Muscle of leg (tissue), 11 donors: Measurements from ENCODE around the gene GALNT17. TPM values are rescaled to one million over a fixed set of nuclear protein-coding genes. Genes with fewer than 3 reads are reported as not detected.

ENCODE experiments used
- DNase-seq: peaks from one replicate; pipeline ENCODE4 v3.0.0; 2013
- H3K27ac ChIP-seq: one replicate; pipeline ENCODE4 v1.5.1; 2013; ENCODE audit warnings: mild to moderate bottlenecking, low read length, control low read depth
- H3K27me3 ChIP-seq: one replicate; pipeline ENCODE4 v1.6.1; 2013; ENCODE audit warnings: low read length; ENCODE audit not compliant: control insufficient read depth, insufficient read depth
- H3K36me3 ChIP-seq: one replicate; pipeline ENCODE4 v1.6.1; 2013; ENCODE audit warnings: low read length; ENCODE audit not compliant: control insufficient read depth, insufficient read depth
- H3K4me1 ChIP-seq: one replicate; pipeline ENCODE4 v1.6.1; 2013; ENCODE audit warnings: low read length; ENCODE audit not compliant: control insufficient read depth, insufficient read depth
- H3K4me3 ChIP-seq: one replicate; pipeline ENCODE4 v1.5.1; 2013; ENCODE audit warnings: low read length, control low read depth
- H3K9me3 ChIP-seq: replicated peaks from 2 replicates; pipeline ENCODE4 v1.6.1; 2013; ENCODE audit warnings: low read depth, low read length; ENCODE audit not compliant: control insufficient read depth
- WGBS: methylation state at CpG from one replicate; pipeline ENCODE4 v1.1.5; 2013; ENCODE audit warnings: missing lambda C conversion rate; ENCODE audit not compliant: insufficient coverage; 5-methylcytosine and 5-hydroxymethylcytosine counted together
- polyA plus RNA-seq, 8 donors: library from polyadenylated mRNA; unstranded; fragments of 120-200 nt; gene quantifications; one replicate each; pipeline versions ENCODE4 v1.2.1 to v1.2.3, GENCODE V29; 2013; ENCODE audit warnings: inconsistent platforms in 1 of 8, low replicate concordance in 1 of 8; ENCODE audit not compliant: insufficient read length in 8 of 8, insufficient read depth in 1 of 8
- total RNA-seq: library from RNA; stranded (reverse); fragments of 120-200 nt; gene quantifications from one replicate; pipeline ENCODE4 v1.2.4, GENCODE V29; 2013

GALNT17 gene
- total and polyA plus RNA-seq, 9 donors = 22.5 to 40.0 (median 29.5) TPM

DNA sequence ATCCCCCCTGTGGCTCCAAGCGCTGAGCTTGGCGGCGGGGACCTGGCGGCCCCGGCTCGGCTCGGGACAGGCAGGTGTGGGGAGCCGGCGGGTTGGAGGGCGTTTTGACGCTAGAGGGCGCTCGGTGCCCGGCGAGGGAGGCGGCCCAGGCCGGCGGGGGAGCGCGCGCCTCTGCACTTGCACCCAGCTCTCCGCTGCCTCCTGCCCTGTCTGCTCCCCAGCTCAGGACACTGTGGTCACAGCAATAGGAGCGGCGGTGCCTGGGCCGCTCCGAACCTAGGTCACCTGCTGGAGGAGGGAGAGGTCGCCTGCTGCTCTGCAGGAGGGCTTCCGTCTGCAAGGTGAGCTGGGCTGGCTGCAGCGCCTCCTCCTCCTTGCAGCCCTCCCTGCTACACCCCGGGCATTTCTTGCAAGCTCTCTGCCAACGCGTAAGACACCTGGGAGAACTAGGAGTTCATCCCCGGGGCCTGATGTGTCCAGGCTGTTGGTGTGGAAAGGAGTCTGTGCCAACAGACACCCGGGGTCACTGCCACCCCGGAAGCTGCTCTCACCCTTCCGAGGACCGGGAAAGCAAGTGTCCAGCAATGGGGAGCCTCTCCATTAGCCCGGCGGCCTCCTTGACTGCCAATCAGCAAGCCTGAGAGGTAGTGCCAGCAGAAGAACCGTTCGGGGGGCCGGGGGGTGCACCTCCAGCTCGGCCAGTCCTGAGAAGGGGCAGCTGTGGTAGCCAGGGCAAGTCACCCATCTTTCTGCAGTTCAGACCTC is 620.4 kb downstream of the GALNT17 start:
- Histone ChIP-seq H3K4me1 (peaks cover 11% of the 10 kb centered on the region), H3K4me3 (no peak overlapping the region), H3K27ac (no peak overlapping the region), H3K9me3 (no peaks in the 10 kb centered on the region), H3K27me3 (peaks cover 26% of the 10 kb centered on the region), H3K36me3 (no peaks in the 10 kb centered on the region)
- WGBS = 15% methylated on average over 40 of the region's 43 CpGs
- no peak for DNase-seq

DNA sequence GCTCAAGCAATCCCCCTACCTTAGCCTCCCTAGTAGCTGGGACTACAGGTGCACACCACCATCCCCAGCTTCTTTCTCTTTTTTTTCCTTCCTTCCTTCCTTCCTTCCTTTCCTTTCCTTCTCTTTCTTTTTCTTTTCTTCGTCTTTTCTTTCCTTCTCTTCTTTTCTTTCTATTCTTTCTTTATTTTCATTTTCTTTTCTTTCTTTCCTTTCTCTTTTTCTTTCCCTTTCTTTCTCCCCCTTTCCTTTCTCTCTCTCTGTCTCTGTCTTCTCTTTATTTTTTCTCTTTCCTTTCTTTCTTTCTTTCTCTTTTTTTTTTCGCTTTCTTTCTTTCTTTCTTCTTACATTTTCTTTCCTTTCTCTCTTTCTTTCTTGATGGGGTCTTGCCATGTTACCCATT is 621.3 kb downstream of the GALNT17 start:
- WGBS = 100% methylated on average over 1 of the region's 2 CpGs
- H3K4me1 ChIP-seq = peaks cover 11% of the 10 kb centered on the region
- H3K27me3 ChIP-seq = peaks cover 26% of the 10 kb centered on the region
- H3K36me3 ChIP-seq = no peaks in the 10 kb centered on the region
- no peak overlapping the region for H3K27ac ChIP-seq
- no peaks in the 10 kb centered on the region for H3K9me3 ChIP-seq
- no peak for DNase-seq
- H3K4me3 ChIP-seq = no peak overlapping the region

DNA sequence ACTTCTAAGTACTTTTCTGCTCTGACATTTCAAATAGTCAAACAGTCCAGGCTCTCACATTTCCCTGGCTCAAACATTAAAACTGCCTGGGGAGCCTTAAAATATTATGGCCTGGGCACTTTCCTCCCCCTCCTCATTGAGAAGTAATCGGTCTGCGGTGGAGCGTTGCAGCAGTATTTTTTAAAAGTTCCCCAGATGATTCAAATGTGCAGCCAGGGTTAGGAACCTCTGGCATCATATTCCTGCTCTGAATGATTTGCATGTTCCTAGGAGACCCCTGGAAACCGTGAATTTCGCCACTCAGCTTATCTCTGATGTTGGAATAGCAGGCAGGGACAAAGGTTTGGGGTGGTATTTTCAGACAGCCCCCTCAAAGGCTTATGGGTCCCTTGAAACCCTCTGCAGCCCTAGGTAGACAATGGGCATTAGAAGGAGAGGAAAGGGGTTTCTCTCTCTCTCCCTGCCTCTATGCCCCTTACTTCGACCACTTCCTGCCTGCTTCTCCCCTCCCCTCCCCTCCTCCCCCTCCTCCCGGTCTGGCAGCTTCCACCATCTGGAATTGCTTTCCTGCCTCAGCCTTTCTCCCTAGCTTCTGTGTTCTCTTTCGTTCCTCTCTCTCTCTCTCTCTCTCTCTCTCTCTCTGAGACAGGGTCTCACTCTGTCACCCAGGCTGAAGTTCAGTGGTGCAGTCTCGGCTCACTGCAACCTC is 622.2 kb downstream of the GALNT17 start:
- Histone ChIP-seq H3K4me3 (no peak overlapping the region), H3K27ac (no peak overlapping the region), H3K27me3 (peaks cover 26% of the 10 kb centered on the region), H3K9me3 (no peaks in the 10 kb centered on the region), H3K4me1 (peaks cover 11% of the 10 kb centered on the region), H3K36me3 (no peaks in the 10 kb centered on the region)
- no peak for DNase-seq
- 11% methylated on average over 4 of the region's 9 CpGs for WGBS

DNA sequence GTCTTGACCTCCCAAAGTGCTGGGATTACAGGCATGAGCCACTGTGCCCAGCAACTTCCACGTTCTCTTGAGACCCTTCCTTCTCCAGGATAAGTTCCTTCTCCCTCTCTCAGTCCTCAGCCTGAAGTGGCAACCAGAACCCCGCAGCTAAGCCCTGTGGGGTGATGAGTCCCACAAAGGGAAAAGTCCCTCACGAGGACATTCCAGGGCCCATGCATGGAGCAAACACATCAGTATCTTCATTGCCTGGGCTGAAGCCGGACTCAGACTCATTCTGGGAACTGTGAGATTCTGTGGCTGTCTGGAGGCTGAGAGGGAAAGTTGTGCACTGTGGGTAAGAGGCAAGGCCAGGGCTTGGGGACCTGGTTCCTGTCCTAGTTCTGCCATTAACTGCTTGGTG is 622.9 kb downstream of the GALNT17 start:
- no peaks in the 10 kb centered on the region for H3K9me3 ChIP-seq
- 100% methylated on average over 1 of the region's 4 CpGs for WGBS
- DNase-seq = no peak
- peaks cover 26% of the 10 kb centered on the region for H3K27me3 ChIP-seq
- peaks cover 11% of the 10 kb centered on the region for H3K4me1 ChIP-seq
- H3K36me3 ChIP-seq = no peaks in the 10 kb centered on the region
- H3K27ac ChIP-seq = no peak overlapping the region
- no peak overlapping the region for H3K4me3 ChIP-seq

DNA sequence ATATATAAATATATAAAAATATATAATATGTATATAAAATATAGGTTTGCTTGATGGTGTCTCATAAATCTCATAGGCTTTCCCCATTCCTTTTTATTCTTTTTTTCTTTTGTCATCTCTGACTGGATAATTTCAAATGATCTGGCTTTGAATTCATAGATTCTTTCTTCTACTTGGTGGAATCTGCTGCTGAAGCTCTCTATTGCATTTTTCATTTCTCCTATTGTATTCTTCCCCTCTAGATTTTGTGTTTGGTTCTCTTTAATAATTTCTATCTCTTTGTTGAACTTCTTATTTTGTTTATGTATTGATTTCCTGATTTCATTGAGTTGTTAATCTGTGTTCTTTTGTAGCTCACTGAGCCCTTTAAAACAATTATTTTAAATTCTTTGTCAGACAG is 629.4 kb downstream of the GALNT17 start:
- Histone ChIP-seq H3K4me3 (no peak overlapping the region), H3K27ac (no peak overlapping the region), H3K27me3 (no peaks in the 10 kb centered on the region), H3K4me1 (no peaks in the 10 kb centered on the region), H3K9me3 (peaks cover 13% of the 10 kb centered on the region), H3K36me3 (no peaks in the 10 kb centered on the region)
- no peak for DNase-seq
